ENCODE results near the gene POU2AF2. TPM values are rescaled to one million over a fixed set of nuclear protein-coding genes. Genes with fewer than 3 reads are reported as not detected.

POU2AF2 gene
- total RNA-seq, 2 donors from 2014 or later, result 1.3 to 2.2 TPM

DNA sequence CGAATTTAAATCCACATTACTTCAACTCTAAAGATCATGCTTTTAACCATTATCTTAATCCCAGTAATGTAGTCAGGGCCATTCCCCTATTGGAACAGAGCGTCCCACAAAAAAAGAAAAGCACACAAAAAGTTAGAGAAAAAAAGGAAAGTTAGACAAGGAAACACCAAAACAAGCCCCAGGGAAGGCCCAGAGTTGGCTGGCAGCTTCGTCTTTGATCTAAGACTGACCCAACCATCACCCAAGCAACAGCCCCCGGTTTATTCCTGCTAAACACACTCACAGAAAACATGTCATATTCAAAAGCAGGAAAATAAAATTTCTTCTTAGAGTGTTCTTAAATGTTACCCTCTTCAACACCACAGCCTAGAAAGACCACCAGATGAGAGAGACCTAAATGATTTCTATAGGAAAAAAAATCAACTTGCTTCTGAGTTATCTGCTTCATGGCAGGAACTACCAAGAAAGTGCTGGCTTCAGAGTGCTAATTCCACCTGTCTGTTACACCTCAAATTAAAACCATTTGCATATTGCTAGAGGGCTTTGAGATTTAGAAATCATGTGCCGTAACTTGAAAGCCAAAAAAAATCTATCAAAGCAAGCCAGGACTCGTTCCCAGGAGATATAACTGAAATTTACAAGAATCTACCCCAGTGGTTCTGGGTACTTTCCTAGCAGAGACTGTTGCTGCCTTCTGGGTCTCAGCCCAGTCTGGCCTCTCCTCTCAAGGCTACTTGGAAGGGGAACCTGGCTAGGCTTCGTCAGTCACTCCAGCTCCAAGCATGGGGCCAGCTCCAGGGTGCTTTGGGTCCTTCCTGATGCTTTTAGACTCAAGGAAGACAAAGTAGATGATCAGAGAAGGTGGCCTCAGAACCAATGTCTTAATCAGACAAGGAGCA is 84.0 kb downstream of the POU2AF2 start:
- Histone ChIP-seq H3K36me3 (no peaks in the 10 kb centered on the region), H3K9ac (ENCODE audit: low read depth in 2 of 2, low read length in 2 of 2) (no peak overlapping the region), H3K27ac (no peak overlapping the region), H3K27me3 (no peaks in the 10 kb centered on the region), H3K4me3 (no peak overlapping the region), H3K9me3 (no peaks in the 10 kb centered on the region), H3K4me1 (peaks cover 4% of the 10 kb centered on the region)
- intact Hi-C loops (cut with DNase I), result no loop called here
- DNase-seq, result no peak
- TF ChIP-seq, protein P1, sequence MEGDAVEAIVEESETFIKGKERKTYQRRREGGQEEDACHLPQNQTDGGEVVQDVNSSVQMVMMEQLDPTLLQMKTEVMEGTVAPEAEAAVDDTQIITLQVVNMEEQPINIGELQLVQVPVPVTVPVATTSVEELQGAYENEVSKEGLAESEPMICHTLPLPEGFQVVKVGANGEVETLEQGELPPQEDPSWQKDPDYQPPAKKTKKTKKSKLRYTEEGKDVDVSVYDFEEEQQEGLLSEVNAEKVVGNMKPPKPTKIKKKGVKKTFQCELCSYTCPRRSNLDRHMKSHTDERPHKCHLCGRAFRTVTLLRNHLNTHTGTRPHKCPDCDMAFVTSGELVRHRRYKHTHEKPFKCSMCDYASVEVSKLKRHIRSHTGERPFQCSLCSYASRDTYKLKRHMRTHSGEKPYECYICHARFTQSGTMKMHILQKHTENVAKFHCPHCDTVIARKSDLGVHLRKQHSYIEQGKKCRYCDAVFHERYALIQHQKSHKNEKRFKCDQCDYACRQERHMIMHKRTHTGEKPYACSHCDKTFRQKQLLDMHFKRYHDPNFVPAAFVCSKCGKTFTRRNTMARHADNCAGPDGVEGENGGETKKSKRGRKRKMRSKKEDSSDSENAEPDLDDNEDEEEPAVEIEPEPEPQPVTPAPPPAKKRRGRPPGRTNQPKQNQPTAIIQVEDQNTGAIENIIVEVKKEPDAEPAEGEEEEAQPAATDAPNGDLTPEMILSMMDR (IDR thresholded peaks at IDR 0.05), result no peak

DNA sequence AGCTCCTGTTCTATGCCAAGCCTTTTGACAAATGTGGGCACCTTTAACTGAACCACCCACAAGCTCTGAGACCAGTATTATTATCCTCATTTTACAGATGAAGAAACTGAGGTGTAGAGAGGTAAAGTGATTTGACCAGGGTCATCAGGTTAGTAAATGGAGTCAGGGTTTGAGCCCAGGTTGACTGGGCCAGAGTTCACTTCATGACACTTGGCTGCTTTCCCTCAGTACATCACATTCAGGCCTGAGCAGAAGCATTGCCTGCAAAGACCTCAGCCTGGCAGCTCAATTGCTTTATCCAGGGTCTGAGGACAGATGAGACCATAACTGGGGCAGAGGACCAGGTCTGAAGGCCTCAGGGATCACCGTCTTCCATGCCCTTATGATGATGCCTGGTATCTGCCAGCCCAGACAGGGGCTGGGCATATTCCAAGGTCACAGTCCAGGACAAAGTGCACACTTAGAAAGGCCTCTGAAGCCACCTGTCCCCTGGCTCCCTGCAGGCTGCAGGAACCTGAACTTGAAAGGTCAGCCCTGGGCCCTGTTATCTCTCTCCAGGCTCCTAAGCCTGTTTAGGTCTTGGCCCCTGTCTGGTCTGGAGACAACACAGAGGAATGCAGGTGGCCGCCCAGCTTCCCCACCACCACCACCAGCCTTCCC is 84.8 kb downstream of the POU2AF2 start:
- Histone ChIP-seq H3K36me3 (no peaks in the 10 kb centered on the region), H3K4me1 (peaks cover 4% of the 10 kb centered on the region), H3K4me3 (no peak overlapping the region), H3K27ac (no peak overlapping the region), H3K9me3 (no peaks in the 10 kb centered on the region), H3K9ac (ENCODE audit: low read depth in 2 of 2, low read length in 2 of 2) (no peak overlapping the region), H3K27me3 (no peaks in the 10 kb centered on the region)
- intact Hi-C loops (cut with DNase I), result no loop called here
- no peak for DNase-seq
- TF ChIP-seq, protein P1 (IDR thresholded peaks at IDR 0.05), result no peak

DNA sequence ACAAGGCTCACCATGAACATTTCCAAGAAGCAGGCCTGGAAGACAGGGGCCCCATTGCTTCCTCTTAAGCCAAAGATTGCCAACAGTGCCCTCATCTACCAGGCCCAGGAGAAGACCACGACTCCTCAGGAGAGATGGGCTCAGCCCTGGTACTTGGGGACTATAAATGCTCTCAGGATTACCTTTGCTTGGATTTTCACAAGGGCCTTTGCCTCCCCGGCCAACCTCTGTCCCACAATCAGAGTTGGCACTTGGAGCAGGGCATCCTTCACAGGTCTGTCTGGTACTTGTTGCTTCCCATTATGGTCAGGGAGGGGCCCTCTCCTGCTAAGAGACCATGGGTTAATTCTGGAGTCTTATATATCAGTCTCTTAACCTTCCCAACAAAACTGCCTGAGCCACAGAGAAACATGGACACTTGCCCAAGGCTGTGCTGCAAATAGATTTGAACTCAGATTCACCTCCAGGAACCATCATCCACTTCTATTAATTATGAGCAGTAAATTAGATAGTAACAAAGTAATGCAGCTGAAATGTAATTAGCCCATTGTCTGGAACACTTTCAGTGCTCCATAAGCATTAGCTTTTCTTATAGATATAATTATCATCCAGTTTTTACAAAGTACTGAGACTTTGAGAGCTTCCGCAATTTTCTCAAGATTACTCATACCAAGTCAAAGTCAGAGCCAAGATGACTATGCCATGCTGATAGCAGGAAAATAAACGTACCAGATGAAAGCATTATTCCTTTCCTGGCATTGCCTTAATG is 86.4 kb downstream of the POU2AF2 start:
- H3K4me1 ChIP-seq, result peaks cover 4% of the 10 kb centered on the region
- TF ChIP-seq, protein P1 (IDR thresholded peaks at IDR 0.05), result no peak
- no peaks in the 10 kb centered on the region for H3K27me3 ChIP-seq
- no peaks in the 10 kb centered on the region for H3K36me3 ChIP-seq
- DNase-seq, result no peak
- no peaks in the 10 kb centered on the region for H3K9me3 ChIP-seq
- H3K27ac ChIP-seq, result no peak overlapping the region
- intact Hi-C loops (cut with DNase I), result no loop called here
- H3K9ac ChIP-seq (ENCODE audit: low read depth in 2 of 2, low read length in 2 of 2), result no peak overlapping the region
- H3K4me3 ChIP-seq, result no peak overlapping the region

DNA sequence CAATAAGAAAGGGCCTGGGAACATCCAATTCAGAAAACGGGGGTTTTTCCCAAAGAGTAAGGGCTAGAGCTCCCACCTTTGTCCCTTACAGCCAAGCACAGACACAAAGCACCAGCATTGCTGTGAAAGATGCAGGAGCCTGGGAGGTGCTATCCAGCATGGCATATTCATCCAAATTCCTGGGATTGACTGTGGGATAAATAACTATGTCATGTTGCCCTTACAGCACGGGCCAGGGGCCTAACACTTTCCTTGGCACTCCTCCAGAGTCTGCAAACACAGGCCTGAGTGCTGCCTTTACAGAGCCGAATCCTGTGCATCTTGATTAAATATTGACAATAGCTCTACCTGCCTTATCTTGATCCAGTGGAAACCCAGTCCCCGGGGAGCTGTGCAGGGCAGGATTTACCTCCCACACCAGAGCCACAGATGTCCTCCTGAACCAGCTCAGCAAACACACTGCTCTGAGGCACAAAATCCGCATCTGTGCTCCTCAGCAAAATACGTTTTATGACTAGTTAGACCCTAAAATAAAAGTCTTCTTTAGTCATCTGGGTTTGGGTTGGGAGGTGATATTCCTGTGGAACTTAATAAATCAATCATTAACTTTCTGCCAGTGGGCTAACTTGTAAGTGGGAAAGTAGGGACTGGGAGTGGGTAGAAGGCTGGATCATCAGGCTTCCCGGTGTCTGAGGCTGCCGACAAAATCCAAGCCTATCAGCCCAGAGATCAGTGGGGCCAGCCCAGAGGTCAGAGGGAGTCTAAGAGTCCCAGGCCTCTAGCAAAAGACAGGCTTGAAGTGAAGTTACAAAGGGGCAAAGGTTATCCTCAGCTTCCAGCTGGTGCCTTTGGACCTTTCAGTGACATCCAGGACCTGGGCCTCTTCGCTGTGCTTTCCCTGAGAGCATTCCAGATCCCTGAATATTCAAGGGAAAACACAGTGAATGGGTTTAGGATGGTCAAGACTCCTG is 89.3 kb downstream of the POU2AF2 start:
- Histone ChIP-seq H3K27me3 (no peaks in the 10 kb centered on the region), H3K9ac (ENCODE audit: low read depth in 2 of 2, low read length in 2 of 2) (peak overlapping the region in 1 of 2 donors; percentile 51), H3K9me3 (no peaks in the 10 kb centered on the region), H3K4me1 (peaks cover 4% of the 10 kb centered on the region), H3K4me3 (no peak overlapping the region), H3K27ac (no peak overlapping the region), H3K36me3 (no peaks in the 10 kb centered on the region)
- peak; percentile 78 for DNase-seq
- TF ChIP-seq, protein P1 (IDR thresholded peaks at IDR 0.05), result no peak
- intact Hi-C loops (cut with DNase I), result no loop called here
